ENCODE results near the gene ELMOD1. TPM values are rescaled to one million over a fixed set of nuclear protein-coding genes. Genes with fewer than 3 reads are reported as not detected.
A peak's percentile ranks its signal among the peaks of the same experiment; 100 is the strongest.

The ELMOD1 gene
- total RNA-seq, 4 donors from 2014 or later, result 0.70 to 3.7 (median 1.6) TPM

- H3K9me3 ChIP-seq, result no peaks in the 10 kb centered on the region
- in situ Hi-C loops (cut with MboI; ENCODE audit: low sequenced_read_pairs in 4 of 4) (loop anchor here in 1 of 4 donors (10.0 kb wide), 1 partner anchor 59 kb away; no protein-coding TSS in a partner anchor), intact Hi-C loops (cut with DNase I; ENCODE audit: low total_unique reads) (no loop called here)
- ATAC-seq (peak; percentile 99), DNase-seq (no peak)
- peak overlapping the region; percentile 66 to 75 (median 70) for H3K27ac ChIP-seq
- H3K4me3 ChIP-seq, result no peak overlapping the region
- H3K4me1 ChIP-seq, result peaks cover 17 to 18% of the 10 kb centered on the region in 2 donors
- no peaks in the 10 kb centered on the region for H3K36me3 ChIP-seq
- TF ChIP-seq CTCF (IDR thresholded peaks at IDR 0.05 in 4 of 5, conservative IDR thresholded peaks at IDR 0.05 in 1 of 5) (no peak), POLR2A (IDR thresholded peaks at IDR 0.05) (no peak)
- no peaks in the 10 kb centered on the region for H3K27me3 ChIP-seq
Measured at GRCh38 chr11:107696140-107696539, 105.2 kb downstream of the ELMOD1 start.

GRCh38 chr11:107697291-107697690, 106.3 kb downstream of the ELMOD1 start:
- ATAC-seq (no peak), DNase-seq (no peak)
- no peaks in the 10 kb centered on the region for H3K36me3 ChIP-seq
- no peaks in the 10 kb centered on the region for H3K27me3 ChIP-seq
- H3K9me3 ChIP-seq, result no peaks in the 10 kb centered on the region
- H3K27ac ChIP-seq, result peak overlapping the region in 3 of 4 donors; percentile 66 to 75 (median 69)
- intact Hi-C loops (cut with DNase I; ENCODE audit: low total_unique reads), result no loop called here
- in situ Hi-C loops (cut with MboI; ENCODE audit: low sequenced_read_pairs in 4 of 4), result loop anchor here in 1 of 4 donors (10.0 kb wide), 1 partner anchor 58 kb away; no protein-coding TSS in a partner anchor
- H3K4me1 ChIP-seq, result peaks cover 17 to 24% of the 10 kb centered on the region in 2 donors
- TF ChIP-seq POLR2A (IDR thresholded peaks at IDR 0.05) (no peak), CTCF (IDR thresholded peaks at IDR 0.05 in 4 of 5, conservative IDR thresholded peaks at IDR 0.05 in 1 of 5) (no peak)
- no peak overlapping the region for H3K4me3 ChIP-seq

- intact Hi-C loops (cut with DNase I; ENCODE audit: low total_unique reads) (loop anchor here (10.0 kb wide), 1 partner anchor 335 kb away; no protein-coding TSS in a partner anchor), in situ Hi-C loops (cut with MboI; ENCODE audit: low sequenced_read_pairs in 4 of 4) (loop anchor here in 2 of 4 donors (10.0 kb wide), 2 partner anchors 55 to 425 kb away; partner anchors contain the start of gene ACAT1 (in 1 of the 2))
- H3K4me3 ChIP-seq, result no peak overlapping the region
- H3K27ac ChIP-seq, result no peak overlapping the region
- peaks cover 25 to 36% of the 10 kb centered on the region in 2 donors for H3K4me1 ChIP-seq
- ATAC-seq, result no peak
- no peak for TF ChIP-seq POLR2A (IDR thresholded peaks at IDR 0.05)
- no peak for TF ChIP-seq CTCF (IDR thresholded peaks at IDR 0.05 in 4 of 5, conservative IDR thresholded peaks at IDR 0.05 in 1 of 5)
- DNase-seq, result no peak
- H3K27me3 ChIP-seq, result no peaks in the 10 kb centered on the region
- no peaks in the 10 kb centered on the region for H3K36me3 ChIP-seq
- no peaks in the 10 kb centered on the region for H3K9me3 ChIP-seq
Measured at GRCh38 chr11:107699371-107700285, 108.7 kb downstream of the ELMOD1 start.

GRCh38 chr11:107702109-107702660, 111.2 kb downstream of the ELMOD1 start:
- peak overlapping the region; percentile 83 to 93 (median 86) for H3K27ac ChIP-seq
- no peaks in the 10 kb centered on the region for H3K9me3 ChIP-seq
- peaks cover 33 to 44% of the 10 kb centered on the region in 2 donors for H3K4me1 ChIP-seq
- TF ChIP-seq CTCF (IDR thresholded peaks at IDR 0.05 in 4 of 5, conservative IDR thresholded peaks at IDR 0.05 in 1 of 5), result no peak
- no peak for TF ChIP-seq POLR2A (IDR thresholded peaks at IDR 0.05)
- H3K4me3 ChIP-seq, result no peak overlapping the region
- H3K27me3 ChIP-seq, result no peaks in the 10 kb centered on the region
- ATAC-seq (no peak), DNase-seq (no peak)
- in situ Hi-C loops (cut with MboI; ENCODE audit: low sequenced_read_pairs in 4 of 4) (loop anchor here in 1 of 4 donors (10.0 kb wide), 1 partner anchor 423 kb away; the partner anchor contains the start of gene ACAT1), intact Hi-C loops (cut with DNase I; ENCODE audit: low total_unique reads) (loop anchor here (10.0 kb wide), 1 partner anchor 333 kb away; no protein-coding TSS in a partner anchor)
- no peaks in the 10 kb centered on the region for H3K36me3 ChIP-seq

All from gastrocnemius medialis (tissue), 4 donors.